GM21825 (cell line): ENCODE data around the gene PREX1.
"Not testable (repeated sequence)": the region's sequence is repeated elsewhere in the genome, so short reads cannot be mapped to it uniquely, and the experiment has no call there.

Experiments
- ATAC-seq: cut with Tn5 transposase; IDR thresholded peaks from one replicate; pipeline ENCODE4 v1.9.1; 2021; ENCODE audit warnings: mild to moderate bottlenecking, moderate library complexity; ENCODE audit not compliant: unreplicated experiment

Gene PREX1

GRCh38 chr20:48779435-48779834, 48.4 kb downstream of the PREX1 start:
- no peak for ATAC-seq

- ATAC-seq: no peak
These were observed 50.0 kb downstream of the PREX1 start for GRCh38 chr20:48777821-48778220.

- no peak for ATAC-seq
These were observed 50.8 kb downstream of the PREX1 start for GRCh38 chr20:48777005-48777404.

- no peak for ATAC-seq
These were observed 51.5 kb downstream of the PREX1 start for GRCh38 chr20:48776306-48776705.

- not testable (repeated sequence) for ATAC-seq
These were observed 52.3 kb downstream of the PREX1 start for GRCh38 chr20:48775545-48775944.

GRCh38 chr20:48774696-48775095, 53.1 kb downstream of the PREX1 start:
- ATAC-seq: no peak

GRCh38 chr20:48773837-48774418, 53.9 kb downstream of the PREX1 start:
- no peak for ATAC-seq

- ATAC-seq: no peak
These were observed 55.4 kb downstream of the PREX1 start for GRCh38 chr20:48772183-48772976.

GRCh38 chr20:48771542-48771941, 56.3 kb downstream of the PREX1 start:
- ATAC-seq: no peak

GRCh38 chr20:48770700-48771442, 56.9 kb downstream of the PREX1 start:
- no peak for ATAC-seq

GRCh38 chr20:48769069-48769983, 58.5 kb downstream of the PREX1 start:
- ATAC-seq: no peak

GRCh38 chr20:48766961-48767960, 60.5 kb downstream of the PREX1 start:
- no peak for ATAC-seq

GRCh38 chr20:48766205-48766604, 61.6 kb downstream of the PREX1 start:
- ATAC-seq: no peak

- ATAC-seq: no peak
These were observed 62.4 kb downstream of the PREX1 start for GRCh38 chr20:48765359-48765758.

GRCh38 chr20:48763216-48763914, 64.4 kb downstream of the PREX1 start:
- ATAC-seq: no peak

GRCh38 chr20:48761874-48762273, 65.9 kb downstream of the PREX1 start:
- ATAC-seq: no peak

- ATAC-seq: no peak
These were observed 66.6 kb downstream of the PREX1 start for GRCh38 chr20:48761023-48761785.

GRCh38 chr20:48760403-48760983, 67.3 kb downstream of the PREX1 start:
- ATAC-seq: peak; percentile 50
